Vagina (tissue), 2 donors: ENCODE measurements around the gene VAMP1.

Source experiments
- POLR2A ChIP-seq, 2 donors: fragments of 450-650 bp; IDR thresholded peaks; one replicate each; pipeline ENCODE4 v1.6.1; 2017; ENCODE audit warnings: antibody characterized with exemption in 2 of 2, mild to moderate bottlenecking in 2 of 2, moderate library complexity in 2 of 2
- POLR2AphosphoS5 ChIP-seq, 2 donors: sonication (generic); formaldehyde crosslinking; IDR thresholded peaks; one replicate each; pipeline ENCODE4 v1.9.0; 2017; ENCODE audit warnings: antibody characterized with exemption in 2 of 2, mild to moderate bottlenecking in 2 of 2, low read depth in 1 of 2; ENCODE audit not compliant: insufficient read depth in 1 of 2
- TF ChIP-seq, protein P1 (sequence below), 3 experiments: fragments of 450-650 bp in 2 of 3; fragments of 200-600 bp in 1 of 3; sonication (generic) in 1 of 3; IDR thresholded peaks; one replicate each; pipeline ENCODE4 v1.5.1; 2017 to 2019; ENCODE audit warnings: antibody characterized with exemption in 3 of 3, mild to moderate bottlenecking in 2 of 3, moderate library complexity in 2 of 3

DNA sequence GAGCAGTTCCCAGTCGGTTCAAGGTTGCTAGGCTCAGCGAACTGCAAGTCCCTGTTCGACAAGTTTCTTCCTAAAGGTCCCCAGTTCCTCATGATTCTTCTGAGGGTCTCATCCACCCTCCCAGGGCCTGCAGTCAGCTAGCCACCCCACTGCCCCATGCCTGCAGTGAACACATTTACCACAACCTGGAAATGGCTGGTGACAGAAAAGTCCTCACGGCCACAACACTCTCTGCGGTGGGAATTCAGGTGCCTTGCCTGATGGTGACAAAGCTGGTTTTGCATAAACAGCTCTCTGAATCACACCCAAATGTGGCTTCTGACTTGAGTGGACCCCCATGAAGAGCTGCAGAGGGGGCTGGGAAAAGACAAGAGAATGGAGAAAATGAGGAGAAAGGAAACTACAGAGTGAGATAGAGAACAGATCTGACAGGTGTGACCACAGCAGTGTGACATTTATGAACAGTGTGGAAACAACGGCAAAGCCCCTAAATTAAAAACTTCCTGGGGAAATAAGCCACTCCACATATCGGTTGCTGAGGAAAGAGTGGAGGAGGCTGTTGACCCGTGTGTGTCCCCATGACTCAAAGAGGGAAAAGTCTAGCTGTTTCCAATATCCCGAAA, 27.0 kb downstream of the VAMP1 start:
- TF ChIP-seq, protein P1, sequence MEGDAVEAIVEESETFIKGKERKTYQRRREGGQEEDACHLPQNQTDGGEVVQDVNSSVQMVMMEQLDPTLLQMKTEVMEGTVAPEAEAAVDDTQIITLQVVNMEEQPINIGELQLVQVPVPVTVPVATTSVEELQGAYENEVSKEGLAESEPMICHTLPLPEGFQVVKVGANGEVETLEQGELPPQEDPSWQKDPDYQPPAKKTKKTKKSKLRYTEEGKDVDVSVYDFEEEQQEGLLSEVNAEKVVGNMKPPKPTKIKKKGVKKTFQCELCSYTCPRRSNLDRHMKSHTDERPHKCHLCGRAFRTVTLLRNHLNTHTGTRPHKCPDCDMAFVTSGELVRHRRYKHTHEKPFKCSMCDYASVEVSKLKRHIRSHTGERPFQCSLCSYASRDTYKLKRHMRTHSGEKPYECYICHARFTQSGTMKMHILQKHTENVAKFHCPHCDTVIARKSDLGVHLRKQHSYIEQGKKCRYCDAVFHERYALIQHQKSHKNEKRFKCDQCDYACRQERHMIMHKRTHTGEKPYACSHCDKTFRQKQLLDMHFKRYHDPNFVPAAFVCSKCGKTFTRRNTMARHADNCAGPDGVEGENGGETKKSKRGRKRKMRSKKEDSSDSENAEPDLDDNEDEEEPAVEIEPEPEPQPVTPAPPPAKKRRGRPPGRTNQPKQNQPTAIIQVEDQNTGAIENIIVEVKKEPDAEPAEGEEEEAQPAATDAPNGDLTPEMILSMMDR (IDR thresholded peaks at IDR 0.05) = no peak
- TF ChIP-seq POLR2A (IDR thresholded peaks at IDR 0.05) = no peak
- no peak for TF ChIP-seq POLR2AphosphoS5 (IDR thresholded peaks at IDR 0.05; ENCODE audit: insufficient read depth in 1 of 2, low read depth in 1 of 2)
